GM03348 (cell line): Measurements from ENCODE around the gene ZNF12.
"Not testable (repeated sequence)": the region's sequence is repeated elsewhere in the genome, so short reads cannot be mapped to it uniquely, and the experiment has no call there.

Experiments used
- DNase-seq: peaks from one replicate; pipeline ENCODE4 v3.0.0; 2012; ENCODE audit warnings: low spot score

Gene ZNF12

GRCh38 chr7:6691103-6691502 lies 15.6 kb downstream of the ZNF12 start:
- no peak for DNase-seq

- no peak for DNase-seq
These were observed 26.6 kb downstream of the ZNF12 start for GRCh38 chr7:6680146-6680545.

DNA sequence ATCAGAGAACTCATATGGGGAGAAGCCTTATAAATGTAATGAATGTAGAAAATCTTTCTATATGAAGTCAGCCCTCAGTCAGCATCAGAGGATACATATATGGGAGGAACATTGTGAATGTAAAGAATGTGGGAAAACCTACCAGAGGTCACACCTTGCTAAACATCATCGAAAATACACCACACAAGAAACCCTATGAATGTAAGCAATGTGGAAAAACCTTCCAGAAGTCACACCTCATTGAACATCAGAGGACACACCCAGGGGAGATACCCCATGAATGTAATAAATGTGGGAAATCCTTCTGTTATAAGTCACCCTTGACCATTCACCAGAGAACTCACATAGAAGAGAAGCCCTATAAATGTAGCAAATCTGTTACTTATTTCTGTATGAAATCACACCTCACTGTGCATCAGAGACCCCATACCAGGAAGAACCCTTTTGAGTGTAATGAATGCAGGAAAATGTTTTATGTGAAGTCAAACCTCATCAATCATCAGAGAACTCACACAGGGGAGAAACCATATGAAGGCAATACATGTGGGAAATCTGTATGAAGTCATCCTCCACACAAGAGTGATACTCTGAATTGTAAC lies 30.8 kb downstream of the ZNF12 start:
- no peak for DNase-seq

GRCh38 chr7:6670851-6671250 lies 35.9 kb downstream of the ZNF12 start:
- DNase-seq, result not testable (repeated sequence)

GRCh38 chr7:6658618-6659345 lies 48.0 kb downstream of the ZNF12 start:
- DNase-seq, result no peak

- no peak for DNase-seq
These were observed 50.3 kb downstream of the ZNF12 start for GRCh38 chr7:6656413-6656812.

DNA sequence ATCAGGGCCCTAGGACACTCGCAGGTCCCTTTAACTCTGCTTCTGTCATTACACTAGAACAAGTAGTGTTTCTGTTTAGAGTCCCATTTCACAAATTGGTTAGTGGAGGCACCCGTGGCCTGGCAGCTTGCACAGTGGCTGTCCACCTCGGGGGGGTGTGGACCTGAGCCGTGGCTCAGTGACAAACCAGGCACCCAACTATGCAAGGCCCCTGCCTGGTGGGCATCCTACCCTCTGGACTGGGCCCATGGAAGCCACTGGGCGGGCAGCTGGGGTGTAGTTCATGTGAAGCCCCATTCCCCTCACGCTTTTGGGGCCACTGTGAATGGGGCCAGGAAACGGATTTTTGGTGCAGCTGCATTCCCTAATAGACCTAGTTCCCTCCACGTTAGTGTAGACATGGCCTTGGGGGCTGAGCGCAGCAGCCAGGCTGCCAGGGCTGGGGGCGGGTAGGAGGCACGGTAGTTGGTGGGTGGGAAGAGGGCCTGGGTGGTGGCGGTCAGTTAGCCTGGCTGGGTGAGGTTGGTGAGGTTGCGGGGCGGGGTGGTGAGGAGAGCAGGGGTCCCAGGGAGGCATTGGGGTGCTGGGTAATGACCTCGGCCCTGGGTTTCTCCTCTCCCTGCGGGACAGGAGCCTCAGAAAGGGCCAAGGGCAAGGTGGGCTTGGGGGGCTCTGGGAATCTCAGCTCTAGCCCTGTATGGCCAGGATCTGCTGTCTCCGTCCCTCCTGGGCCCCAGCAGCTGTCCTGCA lies 50.9 kb downstream of the ZNF12 start:
- no peak for DNase-seq

DNA sequence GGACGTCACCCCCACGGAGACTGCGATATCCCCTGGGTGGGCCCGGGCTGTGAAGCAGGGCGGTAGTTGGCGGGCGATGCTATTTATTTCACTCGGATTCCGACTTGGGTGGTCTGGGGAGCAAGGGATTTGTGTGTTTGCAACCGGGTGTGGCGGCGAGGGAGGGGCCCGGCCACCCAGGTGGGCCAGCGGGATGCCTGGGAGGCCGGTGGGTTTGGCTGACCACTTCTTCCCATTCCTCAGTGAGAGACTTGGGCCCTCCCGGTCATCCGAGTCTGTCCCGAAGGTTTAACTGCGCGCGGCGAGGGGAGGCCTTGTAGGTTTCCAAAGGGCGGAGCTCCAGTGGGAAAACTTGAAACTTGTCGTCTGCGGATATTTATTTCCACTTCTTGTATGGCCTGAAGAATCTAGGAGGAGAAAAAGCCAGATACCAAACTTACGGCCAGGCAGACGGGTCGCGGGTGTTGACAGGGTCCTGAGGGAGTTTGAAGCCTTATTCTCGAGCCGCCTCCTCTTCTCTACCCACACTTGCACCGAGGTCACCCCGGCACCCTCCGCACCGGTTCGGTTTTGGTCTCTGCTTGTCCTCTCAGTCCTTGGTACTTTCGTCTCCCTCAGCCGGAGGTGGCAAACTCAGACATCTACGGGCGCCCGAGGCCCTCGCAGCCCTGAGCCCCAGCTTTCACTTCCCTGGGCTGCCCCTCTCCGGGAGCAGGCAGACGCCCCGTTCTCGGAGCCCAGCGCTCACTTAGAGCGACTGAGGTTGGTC lies 51.7 kb downstream of the ZNF12 start:
- DNase-seq, result no peak

DNA sequence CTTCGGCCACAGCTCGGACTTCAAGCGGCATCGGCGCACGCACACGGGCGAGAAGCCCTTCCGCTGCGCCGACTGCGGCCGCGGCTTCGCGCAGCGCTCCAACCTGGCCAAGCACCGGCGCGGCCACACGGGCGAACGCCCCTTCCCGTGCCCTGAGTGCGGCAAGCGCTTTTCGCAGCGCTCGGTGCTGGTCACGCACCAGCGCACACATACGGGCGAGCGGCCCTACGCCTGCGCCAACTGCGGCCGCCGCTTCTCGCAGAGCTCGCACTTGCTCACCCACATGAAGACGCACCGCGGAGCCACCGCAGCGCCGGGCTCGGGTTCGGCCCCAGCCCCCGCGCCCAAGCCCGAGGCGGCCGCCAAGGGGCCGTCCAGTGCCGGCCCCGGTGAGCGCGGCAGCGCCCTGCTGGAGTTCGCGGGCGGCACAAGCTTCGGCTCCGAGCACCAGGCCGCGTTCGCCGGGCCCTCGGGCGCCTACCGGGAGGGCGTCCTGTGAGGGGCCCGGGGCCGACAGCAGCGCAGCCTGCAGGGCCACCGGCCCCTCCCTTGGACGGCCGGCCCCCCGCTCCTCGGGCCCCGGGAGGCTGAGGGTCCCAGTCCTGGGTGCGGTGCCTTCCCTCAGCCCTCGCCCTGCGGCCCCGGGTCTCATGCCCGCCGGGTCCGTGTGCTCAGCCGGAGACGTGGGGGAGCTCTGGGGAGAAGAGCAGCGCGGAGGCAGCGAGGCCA lies 52.5 kb downstream of the ZNF12 start:
- no peak for DNase-seq

GRCh38 chr7:6653071-6654003 lies 53.4 kb downstream of the ZNF12 start:
- no peak for DNase-seq

- DNase-seq, result no peak
These were observed 54.2 kb downstream of the ZNF12 start for GRCh38 chr7:6652446-6653011.

GRCh38 chr7:6651851-6652445 lies 54.8 kb downstream of the ZNF12 start:
- no peak for DNase-seq

- DNase-seq, result no peak
These were observed 56.2 kb downstream of the ZNF12 start for GRCh38 chr7:6650521-6651011.

GRCh38 chr7:6650086-6650485 lies 56.7 kb downstream of the ZNF12 start:
- DNase-seq, result no peak

DNA sequence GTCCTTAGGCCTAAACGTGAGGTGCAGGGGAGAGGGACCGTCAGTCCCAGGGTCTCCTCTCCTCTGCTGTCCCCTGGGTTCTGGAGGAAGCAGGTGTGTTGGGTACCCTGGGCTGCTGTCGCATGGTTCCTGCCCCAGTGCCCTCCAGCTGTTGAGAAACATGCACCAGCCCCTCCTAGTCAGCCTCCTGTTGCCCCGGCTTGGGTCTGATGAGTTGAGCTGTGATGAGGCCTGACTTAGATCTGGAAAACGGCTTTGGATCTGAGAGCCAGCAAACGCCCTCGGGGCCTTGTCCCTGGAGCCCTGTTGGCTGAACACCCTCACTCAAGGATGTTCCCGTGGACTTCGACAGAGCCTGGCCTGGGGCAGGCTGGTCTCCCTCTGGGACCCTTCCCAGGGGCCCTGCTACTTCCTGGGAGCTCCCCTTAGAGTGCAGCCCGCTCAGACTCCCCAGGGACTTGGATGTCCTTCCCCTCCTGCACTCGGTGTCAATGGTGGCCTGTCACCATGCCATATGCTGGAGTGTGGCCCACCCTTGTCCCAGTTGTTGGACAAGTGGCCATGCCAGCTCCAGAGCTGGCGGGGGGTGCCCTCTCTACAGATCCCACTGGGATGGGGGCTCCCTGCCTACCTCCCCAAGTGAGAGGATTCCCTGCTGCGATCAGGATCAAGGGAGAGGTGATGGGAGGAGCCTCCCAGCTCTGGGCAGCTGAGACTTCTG lies 57.3 kb downstream of the ZNF12 start:
- DNase-seq, result no peak

GRCh38 chr7:6648815-6649104 lies 58.0 kb downstream of the ZNF12 start:
- DNase-seq, result no peak

DNA sequence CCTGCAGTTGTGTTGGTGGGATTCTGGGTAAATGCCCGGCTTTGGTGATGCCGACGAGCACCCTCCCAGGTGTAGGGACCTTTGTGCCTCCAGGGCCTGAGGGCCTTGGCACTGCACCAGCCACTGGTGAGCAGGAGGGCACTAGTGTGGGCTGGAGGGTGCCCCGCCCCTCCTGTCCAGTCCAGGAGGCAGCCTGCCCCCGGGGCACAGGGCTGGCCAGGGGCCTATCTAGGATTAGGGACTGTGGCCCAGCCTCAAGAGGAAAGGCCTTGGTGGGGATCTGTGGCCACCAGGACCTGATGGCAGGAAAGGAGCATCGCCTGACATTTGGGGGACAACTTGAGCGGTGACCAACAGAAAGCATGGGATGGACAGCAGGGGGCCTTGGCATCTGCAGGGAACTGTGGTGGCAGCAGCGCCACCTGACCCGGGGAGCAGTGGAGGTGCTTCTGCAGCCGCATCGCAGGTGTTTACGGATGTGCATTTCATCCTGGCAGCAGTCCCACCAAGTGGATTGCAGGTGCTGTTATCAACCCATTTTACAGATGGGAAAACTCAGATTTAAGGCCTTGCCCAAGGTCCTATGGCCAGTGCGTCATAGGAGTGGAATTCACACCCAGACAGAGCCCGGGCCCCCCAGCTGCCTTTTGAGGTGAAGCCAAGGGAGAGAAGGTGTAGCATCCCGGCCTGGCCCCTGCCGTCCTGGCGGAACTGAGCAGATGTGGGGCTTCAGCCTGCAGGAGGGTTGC lies 58.5 kb downstream of the ZNF12 start:
- no peak for DNase-seq

GRCh38 chr7:6647541-6647940 lies 59.2 kb downstream of the ZNF12 start:
- no peak for DNase-seq

- no peak for DNase-seq
These were observed 59.7 kb downstream of the ZNF12 start for GRCh38 chr7:6647080-6647479.
